IPS-18a (cell line): ENCODE data around the gene RDX.

ENCODE experiments used
- H3K27ac ChIP-seq: one replicate; pipeline ENCODE4 v1.5.1; 2013; ENCODE audit warnings: low read length
- H3K27me3 ChIP-seq: one replicate; pipeline ENCODE4 v1.6.1; 2013; ENCODE audit warnings: mild to moderate bottlenecking, low read length; ENCODE audit not compliant: control insufficient read depth, insufficient read depth
- H3K36me3 ChIP-seq: one replicate; pipeline ENCODE4 v1.6.1; 2013; ENCODE audit warnings: low read depth, low read length; ENCODE audit not compliant: control insufficient read depth
- H3K4me1 ChIP-seq: one replicate; pipeline ENCODE4 v1.6.1; 2013; ENCODE audit warnings: low read depth, low read length; ENCODE audit not compliant: control insufficient read depth
- H3K4me3 ChIP-seq: one replicate; pipeline ENCODE4 v1.5.1; 2013; ENCODE audit warnings: low read length
- H3K9ac ChIP-seq: one replicate; pipeline ENCODE4 v1.6.1; 2013; ENCODE audit warnings: mild to moderate bottlenecking, low read length, moderate library complexity
- H3K9me3 ChIP-seq: one replicate; pipeline ENCODE4 v1.6.1; 2013; ENCODE audit warnings: low read depth, low read length; ENCODE audit not compliant: control insufficient read depth

Gene RDX

DNA sequence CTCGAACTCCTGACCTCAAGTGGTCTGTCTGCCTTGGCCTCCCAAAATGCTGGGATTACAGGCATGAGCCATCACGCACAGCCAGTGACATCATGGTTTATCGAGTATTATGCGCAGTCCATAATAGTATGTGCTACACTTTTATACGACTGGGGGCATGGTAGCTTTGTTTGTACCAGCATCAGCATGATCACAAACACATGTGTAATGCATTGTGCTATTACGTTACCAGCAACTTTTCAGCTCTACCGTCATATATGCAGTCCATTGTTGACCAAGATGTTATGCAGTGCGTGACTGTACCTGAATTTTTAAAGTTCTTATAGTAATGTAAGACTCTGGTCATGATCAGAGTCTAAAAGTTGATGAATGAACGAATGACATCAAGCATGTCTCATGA is 135.4 kb downstream of the RDX start:
- no peaks in the 10 kb centered on the region for H3K9me3 ChIP-seq
- no peak overlapping the region for H3K27ac ChIP-seq
- no peaks in the 10 kb centered on the region for H3K27me3 ChIP-seq
- H3K9ac ChIP-seq, result no peak overlapping the region
- H3K36me3 ChIP-seq, result peaks cover 27% of the 10 kb centered on the region
- H3K4me1 ChIP-seq, result no peaks in the 10 kb centered on the region
- no peak overlapping the region for H3K4me3 ChIP-seq

DNA sequence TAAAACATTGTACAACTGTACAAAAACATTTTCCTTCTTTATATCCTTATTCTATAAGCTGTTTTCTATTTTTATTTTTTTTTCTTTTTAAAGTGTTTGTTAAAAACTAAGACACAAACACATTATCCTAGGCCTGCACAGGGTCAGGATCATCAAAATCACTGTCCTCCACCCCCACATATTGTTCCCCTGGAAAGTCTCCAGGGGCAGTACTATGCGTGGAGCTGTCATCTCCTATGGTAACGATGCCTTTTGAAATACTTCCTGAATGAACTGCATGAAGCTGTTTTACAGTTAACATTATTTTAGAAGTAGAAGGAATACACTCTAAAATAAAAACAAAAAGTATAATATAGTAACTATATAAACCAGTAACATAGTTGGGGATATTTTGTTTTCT is 136.0 kb downstream of the RDX start:
- Histone ChIP-seq H3K36me3 (peaks cover 26% of the 10 kb centered on the region), H3K27ac (no peak overlapping the region), H3K27me3 (no peaks in the 10 kb centered on the region)

DNA sequence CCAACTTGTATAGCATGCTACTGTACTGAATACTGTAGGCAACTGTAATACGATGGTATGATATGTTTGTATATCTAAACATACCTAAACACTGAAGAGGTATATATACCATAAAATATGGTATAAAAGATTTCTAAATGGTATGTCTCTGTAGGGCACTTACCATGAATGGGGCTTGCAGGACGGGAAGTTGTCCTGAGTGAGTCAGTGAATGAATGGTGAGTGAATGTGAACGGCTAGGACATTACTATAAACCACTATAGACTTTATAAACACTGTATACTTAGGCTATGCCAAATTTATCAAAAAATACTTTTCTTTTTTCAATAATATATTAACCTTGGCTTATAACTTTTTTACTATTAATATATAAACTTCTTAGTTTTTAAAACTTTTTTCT is 136.4 kb downstream of the RDX start:
- Histone ChIP-seq H3K4me3 (no peak overlapping the region), H3K36me3 (peaks cover 22% of the 10 kb centered on the region), H3K27ac (no peak overlapping the region), H3K9ac (no peak overlapping the region), H3K4me1 (no peaks in the 10 kb centered on the region), H3K9me3 (no peaks in the 10 kb centered on the region), H3K27me3 (no peaks in the 10 kb centered on the region)

More for the DNA sequence above, 136.0 kb downstream of the RDX start:
- Histone ChIP-seq H3K4me3 (no peak overlapping the region), H3K9me3 (no peaks in the 10 kb centered on the region), H3K9ac (no peak overlapping the region), H3K4me1 (no peaks in the 10 kb centered on the region)

DNA sequence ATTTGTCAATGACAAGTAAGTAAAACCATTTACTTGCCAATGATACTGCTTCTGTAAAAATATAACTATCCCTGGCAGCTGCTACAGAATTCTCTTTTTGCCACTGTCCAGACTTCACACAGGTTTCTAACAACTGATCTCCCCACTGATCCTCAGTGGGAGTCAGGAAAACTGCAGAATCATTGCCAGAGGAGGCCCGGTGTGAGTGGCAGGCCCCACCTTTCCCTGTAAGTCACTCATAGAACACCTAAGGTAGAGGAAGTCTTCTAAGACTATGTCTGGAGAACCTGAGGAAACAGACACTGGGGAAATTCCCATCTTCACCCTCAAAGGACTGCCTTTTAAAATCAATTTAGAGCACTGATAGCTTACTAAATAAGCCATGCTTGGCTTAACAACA is 136.9 kb downstream of the RDX start:
- peaks cover 17% of the 10 kb centered on the region for H3K36me3 ChIP-seq
- no peaks in the 10 kb centered on the region for H3K27me3 ChIP-seq

DNA sequence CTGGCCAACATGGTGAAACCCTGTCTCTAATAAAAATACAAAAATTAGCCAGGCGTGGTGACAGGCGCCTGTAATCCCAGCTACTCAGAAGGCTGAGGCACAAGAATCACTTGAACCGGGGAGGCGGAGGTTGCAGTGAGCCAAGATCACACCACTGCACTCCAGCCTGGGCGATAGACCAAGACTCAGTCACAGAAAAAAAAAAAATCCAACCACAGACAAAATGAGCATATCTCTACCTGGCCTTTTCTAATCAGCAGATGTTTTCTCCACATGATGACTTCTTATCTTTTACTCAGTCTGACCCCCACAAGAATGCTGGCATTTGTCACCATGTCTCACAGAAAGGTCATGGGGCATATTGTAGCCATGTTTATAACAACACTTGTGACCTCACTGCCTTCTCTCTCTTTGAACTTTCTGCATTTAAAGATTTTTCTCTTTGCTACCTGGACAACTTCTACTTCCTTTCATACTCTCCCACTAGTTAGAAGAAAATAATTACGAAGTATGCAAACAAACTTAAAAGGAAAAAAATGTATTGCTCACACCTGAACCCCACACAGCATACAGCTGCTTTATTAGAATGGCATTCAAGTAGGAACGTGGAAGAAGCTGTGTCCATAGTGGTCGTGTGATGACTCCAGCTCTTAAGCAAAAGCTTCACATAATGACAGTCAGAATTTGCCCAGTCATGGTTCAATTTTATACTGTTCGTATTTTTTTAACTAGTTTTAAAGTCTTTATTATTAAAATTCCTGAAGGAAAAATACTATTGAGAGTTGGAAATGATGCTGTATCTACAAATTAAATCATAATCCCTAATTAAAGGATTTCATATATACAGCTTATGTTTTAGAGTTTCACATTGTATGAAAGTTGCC is 137.9 kb downstream of the RDX start:
- H3K27me3 ChIP-seq, result no peaks in the 10 kb centered on the region
- H3K36me3 ChIP-seq, result peaks cover 14% of the 10 kb centered on the region
- H3K27ac ChIP-seq, result no peak overlapping the region
- H3K4me3 ChIP-seq, result no peak overlapping the region
- H3K9ac ChIP-seq, result no peak overlapping the region
- no peaks in the 10 kb centered on the region for H3K4me1 ChIP-seq
- H3K9me3 ChIP-seq, result no peaks in the 10 kb centered on the region

More for the DNA sequence above, 136.9 kb downstream of the RDX start:
- Histone ChIP-seq H3K4me3 (no peak overlapping the region), H3K4me1 (no peaks in the 10 kb centered on the region), H3K9ac (no peak overlapping the region), H3K27ac (no peak overlapping the region), H3K9me3 (no peaks in the 10 kb centered on the region)

DNA sequence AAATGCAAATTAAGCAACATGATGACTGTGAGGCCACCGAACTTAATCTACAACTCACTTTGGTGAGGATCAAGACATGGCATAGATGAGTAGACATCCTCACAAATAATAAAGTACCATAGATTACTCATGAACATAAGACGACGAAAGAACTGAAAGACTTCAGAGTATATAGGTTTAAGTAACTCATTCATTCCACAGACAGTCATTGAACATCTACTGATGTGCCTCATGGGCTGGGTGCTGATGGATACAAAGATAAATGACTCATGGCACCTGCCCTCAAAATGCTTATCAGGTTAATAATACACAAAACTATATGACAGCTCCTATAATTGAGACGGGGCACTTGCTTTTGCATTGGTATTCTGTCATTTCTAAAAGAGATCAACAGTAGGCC is 139.9 kb downstream of the RDX start:
- Histone ChIP-seq H3K27me3 (no peaks in the 10 kb centered on the region), H3K4me3 (no peak overlapping the region), H3K4me1 (no peaks in the 10 kb centered on the region), H3K36me3 (peaks cover 10% of the 10 kb centered on the region), H3K9me3 (no peaks in the 10 kb centered on the region), H3K9ac (no peak overlapping the region), H3K27ac (no peak overlapping the region)

DNA sequence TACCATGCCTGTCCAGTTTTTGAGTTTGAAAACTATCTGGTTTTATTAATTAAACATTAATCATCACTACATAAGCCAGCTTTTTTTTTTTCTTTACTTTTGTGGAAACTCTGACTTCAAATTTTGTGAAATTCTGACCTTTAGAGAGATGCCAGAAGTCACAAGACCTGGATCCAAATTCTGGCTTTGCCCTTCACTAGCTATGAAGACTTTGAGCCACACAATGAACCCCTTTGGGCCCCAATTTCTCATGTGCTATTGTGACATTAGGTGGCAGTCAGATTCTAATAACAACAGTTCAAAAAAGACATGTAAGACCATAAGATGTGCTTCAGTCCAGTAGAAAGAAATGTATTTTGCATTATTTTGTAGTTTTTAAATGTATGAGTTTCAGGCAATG is 142.9 kb downstream of the RDX start:
- no peak overlapping the region for H3K9ac ChIP-seq
- H3K9me3 ChIP-seq, result no peaks in the 10 kb centered on the region
- no peak overlapping the region for H3K4me3 ChIP-seq
- H3K27ac ChIP-seq, result no peak overlapping the region
- H3K27me3 ChIP-seq, result no peaks in the 10 kb centered on the region
- no peaks in the 10 kb centered on the region for H3K4me1 ChIP-seq
- no peaks in the 10 kb centered on the region for H3K36me3 ChIP-seq

DNA sequence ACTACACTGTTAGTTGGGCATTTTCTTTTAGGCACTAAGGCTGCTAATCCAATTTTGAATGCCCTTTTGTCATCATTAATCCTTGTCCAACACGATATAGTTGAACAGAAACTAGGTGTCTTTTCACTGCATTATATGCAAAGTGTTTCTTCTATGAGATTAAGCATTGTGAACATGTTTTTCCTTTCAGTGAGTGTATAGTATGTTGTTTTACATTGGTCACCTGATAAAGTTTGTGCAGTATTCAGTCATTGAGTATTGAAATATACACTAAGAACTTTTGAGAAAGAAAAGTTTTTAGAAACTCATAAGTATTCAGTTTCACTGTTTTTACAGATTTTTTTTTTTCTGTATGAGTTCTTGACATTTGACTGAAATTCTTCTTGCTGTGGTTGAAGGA is 144.2 kb downstream of the RDX start:
- no peak overlapping the region for H3K9ac ChIP-seq
- no peak overlapping the region for H3K4me3 ChIP-seq
- no peaks in the 10 kb centered on the region for H3K4me1 ChIP-seq
- no peaks in the 10 kb centered on the region for H3K36me3 ChIP-seq
- H3K27me3 ChIP-seq, result no peaks in the 10 kb centered on the region
- no peak overlapping the region for H3K27ac ChIP-seq
- H3K9me3 ChIP-seq, result no peaks in the 10 kb centered on the region

DNA sequence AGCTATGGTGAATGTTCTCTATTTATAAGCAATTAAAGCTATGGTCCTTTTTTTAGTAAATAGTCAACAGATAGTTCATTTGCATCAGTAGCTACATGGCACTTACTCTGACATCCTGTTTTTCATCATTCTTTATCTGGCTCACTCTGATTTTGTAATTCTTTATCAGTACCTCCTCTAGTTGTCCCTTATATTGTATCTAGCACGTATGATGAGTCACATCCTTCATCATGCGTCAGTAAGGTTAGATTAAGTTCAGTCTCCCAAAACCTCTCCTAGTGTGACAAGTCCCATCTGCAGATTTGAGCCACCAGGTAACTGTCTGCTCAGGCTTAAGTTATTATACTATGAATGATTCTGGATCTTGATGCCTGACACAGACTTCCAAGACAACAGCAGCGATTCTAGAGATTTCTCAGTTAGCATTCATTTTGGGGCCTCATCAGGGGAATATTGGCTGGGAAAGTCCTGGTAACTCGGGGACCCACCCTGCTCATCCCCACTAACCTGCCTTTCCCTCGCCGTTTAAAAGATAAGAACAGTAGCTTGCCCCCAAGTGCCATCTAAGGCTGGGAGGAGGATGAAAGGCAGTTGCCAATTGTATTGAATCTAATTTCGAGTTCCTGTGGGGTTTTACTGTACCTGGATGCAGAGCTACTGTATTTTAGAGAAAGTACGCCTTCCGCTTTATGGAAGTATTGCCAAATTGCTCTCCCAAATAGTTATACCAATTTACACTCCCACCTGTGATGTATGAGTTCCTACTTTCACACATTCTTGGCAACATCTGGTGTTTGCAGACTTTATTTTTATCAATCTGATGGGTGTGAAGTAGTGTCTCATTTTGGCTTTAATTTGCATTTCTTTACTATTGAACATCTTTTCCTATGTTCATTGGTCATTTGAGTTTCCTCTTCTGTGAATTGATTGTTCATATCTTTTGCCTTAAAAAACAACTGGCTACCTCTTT is 147.4 kb downstream of the RDX start:
- Histone ChIP-seq H3K27ac (no peak overlapping the region), H3K4me3 (no peak overlapping the region), H3K27me3 (no peaks in the 10 kb centered on the region), H3K36me3 (no peaks in the 10 kb centered on the region), H3K9ac (no peak overlapping the region), H3K4me1 (no peaks in the 10 kb centered on the region), H3K9me3 (no peaks in the 10 kb centered on the region)

DNA sequence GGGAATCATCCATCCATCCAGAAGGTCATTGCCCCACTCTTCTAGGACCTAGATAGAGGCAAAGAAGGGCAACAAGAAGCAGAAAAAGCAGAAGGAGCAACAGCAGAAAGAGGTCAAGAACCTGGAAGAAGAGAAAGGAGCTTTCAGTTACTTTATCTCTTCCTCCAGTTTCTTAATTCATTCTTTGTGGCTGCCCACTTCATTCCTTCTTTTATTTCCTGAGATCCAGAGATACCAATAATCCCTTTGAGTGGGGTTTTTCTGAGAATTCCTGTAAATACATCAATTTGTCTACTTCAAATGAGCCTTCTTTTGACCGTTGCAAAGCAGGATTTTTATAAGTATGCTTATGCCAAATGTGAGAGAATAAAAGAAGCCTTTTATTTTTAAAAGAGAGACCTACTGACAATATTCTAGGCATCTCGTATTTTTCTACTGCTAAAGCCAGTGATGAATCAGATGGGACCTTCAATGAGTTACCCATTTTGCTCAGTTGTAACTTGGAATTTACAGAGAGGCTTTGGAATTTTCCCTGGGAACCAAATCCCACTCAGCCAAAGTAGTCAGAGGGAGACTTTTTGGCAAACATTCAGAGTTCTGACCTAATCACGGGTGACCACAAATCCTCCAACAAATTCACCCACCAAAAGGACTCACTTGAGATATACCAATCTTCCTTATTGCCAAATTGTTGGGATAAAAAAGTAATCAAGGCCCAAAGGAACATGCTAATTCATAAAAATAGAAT is 148.3 kb downstream of the RDX start:
- no peak overlapping the region for H3K9ac ChIP-seq
- H3K27ac ChIP-seq, result no peak overlapping the region
- H3K9me3 ChIP-seq, result no peaks in the 10 kb centered on the region
- H3K27me3 ChIP-seq, result no peaks in the 10 kb centered on the region
- H3K4me1 ChIP-seq, result no peaks in the 10 kb centered on the region
- no peak overlapping the region for H3K4me3 ChIP-seq
- no peaks in the 10 kb centered on the region for H3K36me3 ChIP-seq

DNA sequence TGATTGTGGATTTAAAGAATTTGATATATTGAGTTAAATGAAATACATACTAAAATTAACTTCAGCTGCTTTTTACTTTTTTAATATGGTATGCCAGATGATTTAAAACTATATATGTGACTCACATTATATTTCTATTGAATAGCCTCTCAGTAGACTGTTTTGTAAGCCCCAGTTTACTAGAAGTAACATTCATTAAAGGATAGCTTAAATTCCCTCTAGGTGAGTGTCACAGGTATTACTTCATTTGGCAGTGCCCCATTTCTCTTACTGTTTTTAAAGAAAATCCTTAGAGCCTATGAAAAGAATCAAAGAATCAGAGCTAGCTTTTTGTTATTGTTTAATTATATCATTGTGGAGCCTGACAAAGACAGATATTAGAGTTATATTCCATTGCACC is 154.6 kb downstream of the RDX start:
- no peak overlapping the region for H3K4me3 ChIP-seq
- H3K27ac ChIP-seq, result no peak overlapping the region
- no peaks in the 10 kb centered on the region for H3K9me3 ChIP-seq
- H3K27me3 ChIP-seq, result no peaks in the 10 kb centered on the region
- H3K36me3 ChIP-seq, result no peaks in the 10 kb centered on the region
- H3K9ac ChIP-seq, result no peak overlapping the region
- H3K4me1 ChIP-seq, result no peaks in the 10 kb centered on the region
